ENCODE results near the gene SOBP.

The SOBP gene

DNA sequence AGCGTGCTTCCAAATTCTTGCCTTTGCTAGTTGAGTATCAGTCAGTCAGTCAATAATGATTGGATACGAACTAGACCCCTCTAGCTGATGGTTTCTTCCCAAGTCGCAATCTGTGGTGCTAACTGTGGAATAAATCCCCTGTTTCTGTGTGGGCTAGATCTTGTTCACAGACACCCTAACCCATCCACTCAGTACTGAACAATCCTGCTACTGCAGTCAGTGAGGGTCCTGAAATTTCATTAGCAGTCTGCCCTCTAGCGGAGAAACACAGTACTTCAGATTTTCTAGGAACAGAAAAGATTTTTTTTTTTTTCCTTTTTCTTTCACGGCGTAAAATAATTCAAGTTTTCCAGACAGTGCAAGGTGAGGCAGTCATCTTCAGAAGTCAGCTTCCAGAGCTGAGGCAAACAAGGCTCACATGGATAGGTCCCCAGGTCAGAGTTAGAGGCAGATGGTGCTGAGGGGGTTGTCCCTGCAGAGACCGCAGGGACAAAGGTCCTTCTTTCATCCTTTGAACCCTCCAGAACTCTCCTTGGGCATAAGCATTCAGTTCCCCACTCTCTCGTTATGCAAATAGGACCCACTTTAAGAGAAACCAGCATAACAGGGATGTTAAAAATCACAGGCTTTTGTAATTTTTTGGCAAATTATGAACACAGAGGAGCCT lies 214.6 kb downstream of the SOBP start:
- no peak for DNase-seq

- DNase-seq = no peak
Observed at GRCh38 chr6:107706516-107707115, 216.7 kb downstream of the SOBP start.

DNA sequence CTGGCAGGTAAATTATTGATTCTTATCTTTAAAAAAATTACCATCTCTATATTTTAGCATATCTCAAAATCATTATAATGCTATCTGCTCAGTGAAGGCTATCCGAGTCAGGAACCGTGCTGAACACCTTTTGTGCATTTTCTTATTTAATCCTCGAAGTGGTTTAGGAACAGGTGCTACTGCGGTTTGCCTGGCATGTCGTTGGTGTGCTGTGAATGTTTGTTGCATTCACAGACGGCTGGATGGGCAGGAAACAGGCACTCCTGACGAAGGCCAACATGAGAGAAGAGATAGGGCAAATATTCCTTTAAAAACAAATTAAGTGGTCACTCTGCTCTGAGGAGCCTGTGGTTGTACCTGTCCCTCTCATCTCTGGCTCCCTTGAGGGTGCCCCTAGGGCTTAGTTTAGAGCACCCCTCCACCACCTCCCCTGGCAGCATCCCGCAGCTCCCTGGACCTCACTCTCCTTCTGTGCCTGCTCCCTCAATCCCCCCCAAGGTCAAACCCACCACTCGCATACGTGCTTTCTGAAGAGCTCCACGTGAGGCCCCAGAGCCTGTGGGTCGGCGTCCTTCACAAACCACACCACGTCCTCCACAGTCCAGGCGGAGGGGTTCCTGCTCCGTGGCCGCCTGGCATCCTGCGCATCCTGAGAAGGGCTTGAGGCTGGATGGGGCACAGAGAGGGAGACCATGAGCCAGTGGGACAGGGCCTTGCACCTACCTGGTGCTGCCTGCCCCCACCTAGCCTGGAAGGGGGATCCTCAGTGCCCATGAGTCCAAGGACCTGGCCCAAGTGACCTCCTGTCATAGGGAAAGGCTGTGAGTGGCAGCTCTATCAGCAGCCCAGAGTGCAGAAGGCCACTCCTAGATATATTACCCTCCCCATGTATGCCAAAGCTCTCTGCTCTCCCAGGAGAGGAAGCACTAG lies 217.7 kb downstream of the SOBP start:
- no peak for DNase-seq

- no peak for DNase-seq
Observed at GRCh38 chr6:107708435-107708834, 218.5 kb downstream of the SOBP start.

- no peak for DNase-seq
Observed at GRCh38 chr6:107709341-107709740, 219.4 kb downstream of the SOBP start.

All from CD4-positive, alpha-beta T cell treated with Interferon gamma for 1 hour (primary cell).